Testis (tissue), 2 donors: ENCODE results near the gene VAMP1.

Experiments used
- CTCF ChIP-seq, 3 experiments: fragments of 450-650 bp in 2 of 3; fragments of 200-600 bp in 1 of 3; sonication (generic) in 1 of 3; IDR thresholded peaks; one replicate each; pipeline ENCODE4 v1.5.1; 2016 to 2019; ENCODE audit warnings: antibody characterized with exemption in 3 of 3, mild to moderate bottlenecking in 2 of 3, moderate library complexity in 1 of 3
- POLR2A ChIP-seq: fragments of 450-650 bp; IDR thresholded peaks from one replicate; pipeline ENCODE4 v1.6.1; 2017; ENCODE audit warnings: antibody characterized with exemption, mild to moderate bottlenecking, moderate library complexity

- TF ChIP-seq CTCF (IDR thresholded peaks at IDR 0.05) (no peak), POLR2A (no peak)
Observed at GRCh38 chr12:6507102-6507998, 36.9 kb upstream of the VAMP1 start.
